HPDE6-E6E7 (cell line): Measurements from ENCODE around the gene CT45A2.
"Not testable (repeated sequence)": the region's sequence is repeated elsewhere in the genome, so short reads cannot be mapped to it uniquely, and the experiment has no call there.

Experiments used
- DNase-seq: peaks from one replicate; pipeline ENCODE4 v3.0.0; 2011; ENCODE audit warnings: missing footprints; ENCODE audit errors: extremely low spot score

Gene CT45A2, protein sequence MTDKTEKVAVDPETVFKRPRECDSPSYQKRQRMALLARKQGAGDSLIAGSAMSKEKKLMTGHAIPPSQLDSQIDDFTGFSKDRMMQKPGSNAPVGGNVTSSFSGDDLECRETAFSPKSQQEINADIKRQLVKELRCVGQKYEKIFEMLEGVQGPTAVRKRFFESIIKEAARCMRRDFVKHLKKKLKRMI

DNA sequence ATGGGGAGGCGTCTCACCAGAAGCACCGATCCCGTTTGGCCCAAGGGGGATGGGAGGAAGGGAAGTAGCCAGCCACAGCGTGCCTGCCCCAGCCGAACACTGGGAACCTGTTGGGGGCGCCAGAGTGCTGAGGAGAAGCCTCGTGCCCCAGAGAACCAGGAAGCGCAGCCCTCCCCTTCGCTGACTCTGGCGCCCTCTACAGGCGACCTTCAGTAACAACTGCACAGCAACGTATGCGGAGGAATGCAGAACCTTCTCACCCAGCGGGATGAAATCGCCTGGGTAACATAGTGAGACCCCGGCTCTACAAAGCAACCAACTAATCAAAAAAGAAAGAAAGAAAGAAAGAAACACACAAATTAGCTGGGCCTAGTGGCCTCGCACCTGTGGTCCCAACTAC is at the start of gene CT45A2:
CT45A2 (minus strand) TSS at position 101 of the 400 bp plus-strand sequence. CDS start 3,747 bp downstream, outside the sequence.
- not testable (repeated sequence) for DNase-seq

DNA sequence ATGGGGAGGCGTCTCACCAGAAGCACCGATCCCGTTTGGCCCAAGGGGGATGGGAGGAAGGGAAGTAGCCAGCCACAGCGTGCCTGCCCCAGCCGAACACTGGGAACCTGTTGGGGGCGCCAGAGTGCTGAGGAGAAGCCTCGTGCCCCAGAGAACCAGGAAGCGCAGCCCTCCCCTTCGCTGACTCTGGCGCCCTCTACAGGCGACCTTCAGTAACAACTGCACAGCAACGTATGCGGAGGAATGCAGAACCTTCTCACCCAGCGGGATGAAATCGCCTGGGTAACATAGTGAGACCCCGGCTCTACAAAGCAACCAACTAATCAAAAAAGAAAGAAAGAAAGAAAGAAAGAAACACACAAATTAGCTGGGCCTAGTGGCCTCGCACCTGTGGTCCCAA is 34.6 kb upstream of the CT45A2 start, which contains the start of gene CT45A8:
CT45A8 (minus strand) TSS at position 101 of the 400 bp plus-strand sequence. CDS start 3,755 bp downstream, outside the sequence.
- not testable (repeated sequence) for DNase-seq

DNA sequence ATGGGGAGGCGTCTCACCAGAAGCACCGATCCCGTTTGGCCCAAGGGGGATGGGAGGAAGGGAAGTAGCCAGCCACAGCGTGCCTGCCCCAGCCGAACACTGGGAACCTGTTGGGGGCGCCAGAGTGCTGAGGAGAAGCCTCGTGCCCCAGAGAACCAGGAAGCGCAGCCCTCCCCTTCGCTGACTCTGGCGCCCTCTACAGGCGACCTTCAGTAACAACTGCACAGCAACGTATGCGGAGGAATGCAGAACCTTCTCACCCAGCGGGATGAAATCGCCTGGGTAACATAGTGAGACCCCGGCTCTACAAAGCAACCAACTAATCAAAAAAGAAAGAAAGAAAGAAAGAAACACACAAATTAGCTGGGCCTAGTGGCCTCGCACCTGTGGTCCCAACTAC is 17.4 kb upstream of the CT45A2 start, which contains the start of gene CT45A7:
CT45A7 (minus strand) TSS at position 101 of the 400 bp plus-strand sequence. CDS start 3,747 bp downstream, outside the sequence.
- DNase-seq: not testable (repeated sequence)

DNA sequence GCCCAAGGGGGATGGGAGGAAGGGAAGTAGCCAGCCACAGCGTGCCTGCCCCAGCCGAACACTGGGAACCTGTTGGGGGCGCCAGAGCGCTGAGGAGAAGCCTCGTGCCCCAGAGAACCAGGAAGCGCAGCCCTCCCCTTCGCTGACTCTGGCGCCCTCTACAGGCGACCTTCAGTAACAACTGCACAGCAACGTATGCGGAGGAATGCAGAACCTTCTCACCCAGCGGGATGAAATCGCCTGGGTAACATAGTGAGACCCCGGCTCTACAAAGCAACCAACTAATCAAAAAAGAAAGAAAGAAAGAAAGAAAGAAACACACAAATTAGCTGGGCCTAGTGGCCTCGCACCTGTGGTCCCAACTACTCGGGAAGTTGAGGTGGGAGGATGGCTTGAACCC is 17.1 kb downstream of the CT45A2 start, which contains the start of gene CT45A6:
CT45A6 (minus strand) TSS at position 101 of the 400 bp plus-strand sequence. CDS start 3,794 bp downstream, outside the sequence.
- not testable (repeated sequence) for DNase-seq

DNA sequence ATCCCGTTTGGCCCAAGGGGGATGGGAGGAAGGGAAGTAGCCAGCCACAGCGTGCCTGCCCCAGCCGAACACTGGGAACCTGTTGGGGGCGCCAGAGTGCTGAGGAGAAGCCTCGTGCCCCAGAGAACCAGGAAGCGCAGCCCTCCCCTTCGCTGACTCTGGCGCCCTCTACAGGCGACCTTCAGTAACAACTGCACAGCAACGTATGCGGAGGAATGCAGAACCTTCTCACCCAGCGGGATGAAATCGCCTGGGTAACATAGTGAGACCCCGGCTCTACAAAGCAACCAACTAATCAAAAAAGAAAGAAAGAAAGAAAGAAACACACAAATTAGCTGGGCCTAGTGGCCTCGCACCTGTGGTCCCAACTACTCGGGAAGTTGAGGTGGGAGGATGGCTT is 34.4 kb downstream of the CT45A2 start, which contains the start of gene CT45A5:
CT45A5 (minus strand) TSS at position 101 of the 400 bp plus-strand sequence. CDS start 3,774 bp downstream, outside the sequence.
- not testable (repeated sequence) for DNase-seq

DNA sequence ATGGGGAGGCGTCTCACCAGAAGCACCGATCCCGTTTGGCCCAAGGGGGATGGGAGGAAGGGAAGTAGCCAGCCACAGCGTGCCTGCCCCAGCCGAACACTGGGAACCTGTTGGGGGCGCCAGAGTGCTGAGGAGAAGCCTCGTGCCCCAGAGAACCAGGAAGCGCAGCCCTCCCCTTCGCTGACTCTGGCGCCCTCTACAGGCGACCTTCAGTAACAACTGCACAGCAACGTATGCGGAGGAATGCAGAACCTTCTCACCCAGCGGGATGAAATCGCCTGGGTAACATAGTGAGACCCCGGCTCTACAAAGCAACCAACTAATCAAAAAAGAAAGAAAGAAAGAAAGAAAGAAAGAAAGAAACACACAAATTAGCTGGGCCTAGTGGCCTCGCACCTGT is 51.7 kb downstream of the CT45A2 start, which contains the start of gene CT45A3:
CT45A3 (minus strand) TSS at position 101 of the 400 bp plus-strand sequence. CDS start 3,747 bp downstream, outside the sequence.
- DNase-seq: not testable (repeated sequence)
